ENCODE results near the gene CLCN7.

- TF ChIP-seq CTCF (IDR thresholded peaks at IDR 0.05 in 2 of 3, conservative IDR thresholded peaks at IDR 0.05 in 1 of 3; ENCODE audit: borderline replicate concordance in 1 of 3, insufficient read depth in 1 of 3, low read depth in 2 of 3, low read length in 2 of 3): no peak
- TF ChIP-seq POLR2A (IDR thresholded peaks at IDR 0.05; ENCODE audit: borderline replicate concordance, extremely low read depth, insufficient read depth, insufficient read length): no peak
- TF ChIP-seq JUND (IDR thresholded peaks at IDR 0.05): no peak
- no peak for TF ChIP-seq MAX (IDR thresholded peaks at IDR 0.05)
- TF ChIP-seq POLR2AphosphoS5 (IDR thresholded peaks at IDR 0.05; ENCODE audit: low read depth, low read length): no peak
Measured at GRCh38 chr16:1472974-1473373, 1.9 kb downstream of the CLCN7 start.
